ENCODE data around the gene RNF13. TPM values are rescaled to one million over a fixed set of nuclear protein-coding genes. Genes with fewer than 3 reads are reported as not detected.
A peak's percentile ranks its signal among the peaks of the same experiment; 100 is the strongest.

The RNF13 gene
- total and polyA plus RNA-seq, 2 donors (not counting 3 experiments of a cell fraction or from before 2014, with no cell fraction given), result 16.4 to 27.1 TPM

DNA sequence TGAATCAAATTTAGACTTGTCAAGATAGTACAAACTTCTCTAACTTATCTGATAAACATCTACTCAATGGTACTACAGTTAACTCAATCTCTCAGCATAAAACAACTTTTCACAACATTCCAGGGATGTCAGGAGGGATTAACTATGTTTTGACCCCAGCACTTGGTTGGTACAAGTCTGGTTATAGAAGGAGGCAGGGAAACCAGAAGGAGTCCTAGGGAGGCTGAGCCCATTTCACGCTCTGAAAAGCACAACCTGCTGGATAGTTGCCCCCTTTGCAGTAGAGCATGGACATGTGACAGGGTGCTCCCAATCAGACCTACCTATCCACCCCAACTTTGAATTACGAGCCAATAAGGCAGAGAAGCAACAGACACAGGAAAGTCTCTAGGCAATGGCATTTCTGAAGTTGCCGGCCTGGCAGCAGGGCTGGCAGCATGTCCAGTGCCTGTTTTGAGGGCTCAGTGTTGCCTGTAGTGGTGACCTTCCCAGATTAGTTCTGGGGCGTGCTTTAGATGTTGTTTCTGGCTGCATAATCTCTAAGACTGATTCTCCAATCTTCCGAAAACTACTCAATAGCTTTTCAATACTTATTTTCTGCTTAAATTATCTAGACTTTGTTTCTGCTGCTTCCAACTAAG, 28.8 kb upstream of the RNF13 start:
- ChIA-PET CTCF (interaction anchor here (0.7 to 2.9 kb wide), 2 partner anchors 13 to 24 kb away, joined by 3 to 24 read pairs; no protein-coding TSS in a partner anchor), POLR2A (no interaction called here)
- Histone ChIP-seq H3K4me2 (ENCODE audit: insufficient read depth, low read length) (no peak overlapping the region), H3K9me1 (replicated peaks; ENCODE audit: control insufficient read depth, extremely low read depth, insufficient read depth, low read length) (no peaks in the 10 kb centered on the region), H3K9ac (replicated peaks; ENCODE audit: extremely low read depth, insufficient read depth, low read length) (no peak overlapping the region), H4K20me1 (replicated peaks; ENCODE audit: control insufficient read depth, extremely low read depth, insufficient read depth, low read length) (no peaks in the 10 kb centered on the region), H3K4me3 (replicated peaks in 1 of 3; ENCODE audit: insufficient read depth in 1 of 3, low read depth in 1 of 3, low read length in 3 of 3) (no peak overlapping the region), H3K79me2 (ENCODE audit: control insufficient read depth, insufficient read depth, low read length) (no peaks in the 10 kb centered on the region), H3K4me1 (ENCODE audit: control insufficient read depth, extremely low read depth, insufficient read depth, low read length) (peaks cover 8% of the 10 kb centered on the region), H3K27me3 (ENCODE audit: control insufficient read depth in 2 of 2, insufficient read depth in 2 of 2, low read length in 2 of 2) (peaks cover 0 to 3% of the 10 kb centered on the region in 2 experiments), H3K36me3 (ENCODE audit: control insufficient read depth in 2 of 2, extremely low read depth in 1 of 2, insufficient read depth in 2 of 2, low read length in 2 of 2) (no peaks in the 10 kb centered on the region), H3K9me3 (replicated peaks; ENCODE audit: control insufficient read depth, insufficient read depth, low read length) (no peaks in the 10 kb centered on the region), H3K27ac (ENCODE audit: insufficient read depth, low read depth, low read length) (no peak overlapping the region), H2AFZ (ENCODE audit: low read depth, low read length) (peak overlapping the region; percentile 59)
- dilution Hi-C loops (cut with MboI; ENCODE audit: extremely low pct_ligation_motif_present, low sequenced_read_pairs) (no loop called here), intact Hi-C loops (cut with micrococcal nuclease) (no loop called here)
- no TSS peak for BruUV-seq (replicated peaks)
- FAIRE-seq (no peak), DNase-seq (ENCODE audit: low read depth, low spot score) (peak; percentile 20)
- TF ChIP-seq MAX (IDR thresholded peaks at IDR 0.05; ENCODE audit: insufficient read depth, insufficient read length) (no peak), EZH2 (IDR thresholded peaks at IDR 0.05; ENCODE audit: borderline replicate concordance, low read depth, low read length, severe bottlenecking) (no peak), FOS (IDR thresholded peaks at IDR 0.05; ENCODE audit: borderline replicate concordance, insufficient read depth, low read length) (no peak), JUN (IDR thresholded peaks at IDR 0.05; ENCODE audit: borderline replicate concordance, insufficient read depth, insufficient read length, low read depth) (no peak), POLR2AphosphoS5 (IDR thresholded peaks at IDR 0.05; ENCODE audit: insufficient read depth, low read depth, low read length) (no peak), POLR2A (IDR thresholded peaks at IDR 0.05; ENCODE audit: low read depth, low read length) (no peak)

- no peak for TF ChIP-seq FOS (IDR thresholded peaks at IDR 0.05; ENCODE audit: borderline replicate concordance, insufficient read depth, low read length)
- TF ChIP-seq GATA2 (IDR thresholded peaks at IDR 0.05; ENCODE audit: insufficient read depth, insufficient read length, low read depth, low read length), result no peak
- TF ChIP-seq CTCF (IDR thresholded peaks at IDR 0.05; ENCODE audit: extremely low read depth in 1 of 2, insufficient read depth in 1 of 2, low read depth in 1 of 2, low read length in 2 of 2), result no peak
- no peak for TF ChIP-seq MYC (IDR thresholded peaks at IDR 0.05; ENCODE audit: low read depth, low read length)
- no peak for TF ChIP-seq EZH2 (IDR thresholded peaks at IDR 0.05; ENCODE audit: borderline replicate concordance, low read depth, low read length, severe bottlenecking)
- TF ChIP-seq POLR2AphosphoS5 (IDR thresholded peaks at IDR 0.05; ENCODE audit: insufficient read depth, low read depth, low read length), result no peak
- TF ChIP-seq POLR2A (IDR thresholded peaks at IDR 0.05; ENCODE audit: low read depth, low read length), result no peak
- no peak for TF ChIP-seq JUN (IDR thresholded peaks at IDR 0.05; ENCODE audit: borderline replicate concordance, insufficient read depth, insufficient read length, low read depth)
- TF ChIP-seq MAX (IDR thresholded peaks at IDR 0.05; ENCODE audit: insufficient read depth, insufficient read length), result no peak
- Histone ChIP-seq H4K20me1 (replicated peaks; ENCODE audit: control insufficient read depth, extremely low read depth, insufficient read depth, low read length) (no peaks in the 10 kb centered on the region), H3K9me3 (replicated peaks; ENCODE audit: control insufficient read depth, insufficient read depth, low read length) (no peaks in the 10 kb centered on the region), H3K27me3 (ENCODE audit: control insufficient read depth in 2 of 2, insufficient read depth in 2 of 2, low read length in 2 of 2) (peaks cover 11 to 15% of the 10 kb centered on the region in 2 experiments), H3K4me1 (ENCODE audit: control insufficient read depth, extremely low read depth, insufficient read depth, low read length) (no peaks in the 10 kb centered on the region), H2AFZ (ENCODE audit: low read depth, low read length) (no peak overlapping the region), H3K27ac (ENCODE audit: insufficient read depth, low read depth, low read length) (no peak overlapping the region), H3K4me2 (ENCODE audit: insufficient read depth, low read length) (no peak overlapping the region), H3K9me1 (replicated peaks; ENCODE audit: control insufficient read depth, extremely low read depth, insufficient read depth, low read length) (no peaks in the 10 kb centered on the region), H3K4me3 (replicated peaks in 1 of 3; ENCODE audit: insufficient read depth in 1 of 3, low read depth in 1 of 3, low read length in 3 of 3) (no peak overlapping the region), H3K9ac (replicated peaks; ENCODE audit: extremely low read depth, insufficient read depth, low read length) (no peak overlapping the region), H3K79me2 (ENCODE audit: control insufficient read depth, insufficient read depth, low read length) (no peaks in the 10 kb centered on the region), H3K36me3 (ENCODE audit: control insufficient read depth in 2 of 2, extremely low read depth in 1 of 2, insufficient read depth in 2 of 2, low read length in 2 of 2) (no peaks in the 10 kb centered on the region)
- POLR2A ChIA-PET, result no interaction called here
- BruUV-seq (replicated peaks), result no TSS peak
- dilution Hi-C loops (cut with MboI; ENCODE audit: extremely low pct_ligation_motif_present, low sequenced_read_pairs) (no loop called here), intact Hi-C loops (cut with micrococcal nuclease) (no loop called here)
- DNase-seq (ENCODE audit: low read depth, low spot score), result no peak
- FAIRE-seq, result no peak
- CTCF ChIA-PET, result no interaction called here
Observed at GRCh38 chr3:149790268-149790667, 22.7 kb upstream of the RNF13 start.

All from endothelial cell of umbilical vein (primary cell).